Midbrain (tissue), 1 donor: ENCODE measurements around the gene ARHGAP24.
"Not testable (repeated sequence)": the region's sequence is repeated elsewhere in the genome, so short reads cannot be mapped to it uniquely, and the experiment has no call there.

Experiments used
- DNase-seq: peaks from one replicate; lab custom pipeline; 2025; lab: John Stamatoyannopoulos, UW

ARHGAP24 gene

DNA sequence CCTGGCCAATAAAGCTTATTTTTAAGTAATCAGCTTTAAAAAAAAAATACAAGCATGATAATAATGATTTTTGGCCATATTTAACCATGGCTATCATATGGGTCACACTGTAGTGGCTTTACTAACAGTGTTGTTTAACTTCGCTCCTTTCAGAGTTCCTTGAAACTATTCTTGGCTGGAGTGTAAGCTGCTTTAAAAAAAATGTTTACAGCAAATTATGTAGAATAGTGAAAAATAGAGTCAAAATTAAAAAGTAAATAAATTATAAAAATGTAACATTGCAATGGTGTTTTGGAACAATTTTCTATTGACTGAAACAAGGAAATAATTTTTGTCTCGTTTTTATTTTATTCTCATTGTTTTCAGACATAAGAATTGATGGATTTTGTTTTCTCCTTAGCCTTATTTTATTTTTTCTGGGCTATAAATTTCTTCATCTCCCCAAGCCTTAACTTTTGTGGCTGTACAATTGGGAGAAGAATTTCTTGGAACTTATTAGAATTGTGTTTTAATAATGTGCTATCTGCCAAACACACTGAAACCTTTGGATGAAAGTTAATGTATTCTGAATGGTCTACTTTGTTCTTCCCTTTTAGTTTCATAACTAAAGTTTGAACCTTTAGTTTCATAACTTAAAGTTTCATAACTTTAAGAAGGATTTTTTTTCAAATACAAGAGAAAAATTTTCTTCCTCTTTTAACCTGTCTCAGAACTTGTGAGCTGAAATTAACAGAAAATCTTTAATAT, 182.0 kb downstream of the ARHGAP24 start:
- no peak for DNase-seq

DNA sequence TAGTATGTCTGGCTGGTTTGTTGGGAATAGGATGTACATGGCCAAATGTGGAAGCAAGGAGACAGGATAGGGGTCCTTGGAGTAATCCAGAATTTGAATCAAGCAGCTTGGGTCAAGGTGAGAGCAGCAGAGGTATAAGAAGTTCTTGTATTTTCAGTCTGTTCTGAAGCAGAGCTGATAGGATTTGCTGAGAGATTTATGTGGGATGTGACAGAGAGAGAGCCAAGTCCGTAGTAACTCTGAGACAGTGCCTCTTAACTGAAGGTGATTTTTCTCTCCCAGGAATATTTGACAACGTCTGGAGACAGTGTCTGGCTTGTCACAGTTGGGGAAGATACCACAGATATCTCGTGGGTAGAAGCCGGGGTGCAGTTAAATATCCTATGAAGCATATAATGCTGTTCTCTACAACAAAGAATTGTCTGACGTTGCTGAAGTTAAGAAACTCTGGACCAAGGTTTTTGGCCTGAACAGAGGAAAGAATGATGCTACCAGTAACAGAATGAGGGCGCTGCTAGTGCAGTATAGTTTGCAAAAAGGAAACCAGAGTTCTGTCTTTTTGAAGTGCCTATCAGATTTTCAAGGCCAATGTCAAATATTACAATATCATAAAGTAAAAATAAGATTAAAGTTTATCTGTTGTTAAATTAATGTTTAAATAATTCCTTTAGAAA, 184.0 kb downstream of the ARHGAP24 start:
- DNase-seq = no peak

DNA sequence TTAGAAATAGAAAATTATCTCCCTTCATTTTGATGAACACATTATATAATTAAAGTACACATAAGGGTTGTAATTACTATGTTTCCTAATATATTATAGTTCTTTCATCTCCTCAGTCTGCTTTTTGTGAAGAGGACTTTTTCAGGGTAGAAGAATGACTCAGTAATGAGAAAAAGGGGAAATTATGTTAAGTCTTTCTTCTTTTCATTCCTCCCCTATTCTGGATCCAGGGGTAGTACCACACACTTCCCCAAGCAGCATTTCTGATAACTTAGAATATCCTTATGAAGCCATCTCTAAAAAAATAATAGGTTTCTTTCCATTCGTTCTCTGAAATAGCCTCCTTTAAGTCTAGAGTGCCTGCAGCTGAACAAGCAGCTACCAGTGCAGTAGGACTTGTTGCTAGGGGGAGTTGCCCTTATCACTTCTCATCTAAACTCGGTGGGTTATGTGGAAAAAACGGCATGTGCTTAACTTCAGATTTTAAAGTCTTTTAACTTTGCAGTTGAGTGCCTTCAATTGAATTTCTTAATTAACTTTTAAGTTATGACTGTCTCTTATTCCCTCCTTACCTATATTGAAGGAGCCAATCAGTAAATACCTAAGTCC, 184.8 kb downstream of the ARHGAP24 start:
- DNase-seq = no peak

DNA sequence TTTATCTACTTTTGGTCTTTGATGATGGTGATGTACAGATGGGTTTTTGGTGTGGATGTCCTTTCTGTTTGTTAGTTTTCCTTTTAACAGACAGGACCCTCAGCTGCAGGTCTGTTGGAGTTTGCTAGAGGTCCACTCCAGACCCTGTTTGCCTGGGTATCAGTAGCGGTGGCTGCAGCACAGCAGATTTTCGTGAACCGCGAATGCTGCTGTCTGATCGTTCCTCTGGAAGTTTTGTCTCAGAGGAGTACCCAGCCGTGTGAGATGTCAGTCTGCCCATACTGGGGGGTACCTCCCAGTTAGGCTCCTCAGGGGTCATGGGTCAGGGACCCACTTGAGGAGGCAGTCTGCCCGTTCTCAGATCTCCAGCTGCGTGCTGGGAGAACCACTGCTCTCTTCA, 191.7 kb downstream of the ARHGAP24 start:
- DNase-seq = not testable (repeated sequence)

DNA sequence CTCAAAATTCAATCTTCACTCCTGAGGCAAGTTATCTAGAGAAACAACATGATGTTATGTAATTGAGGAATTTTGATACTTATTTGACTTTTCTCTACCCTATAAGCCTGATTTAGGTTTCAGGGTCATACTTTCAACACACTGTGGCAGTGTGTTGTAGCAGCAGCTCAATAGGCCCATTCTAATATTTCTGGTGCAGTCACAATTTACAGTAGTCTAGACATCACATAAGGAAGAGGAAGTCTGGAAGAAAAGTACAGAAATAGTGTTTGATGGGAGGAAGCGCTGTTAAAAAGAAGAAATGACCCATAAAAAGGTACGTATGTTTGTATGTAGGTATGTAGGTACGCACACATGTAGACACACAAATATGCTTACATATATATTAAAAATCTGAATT, 194.3 kb downstream of the ARHGAP24 start:
- DNase-seq = no peak

DNA sequence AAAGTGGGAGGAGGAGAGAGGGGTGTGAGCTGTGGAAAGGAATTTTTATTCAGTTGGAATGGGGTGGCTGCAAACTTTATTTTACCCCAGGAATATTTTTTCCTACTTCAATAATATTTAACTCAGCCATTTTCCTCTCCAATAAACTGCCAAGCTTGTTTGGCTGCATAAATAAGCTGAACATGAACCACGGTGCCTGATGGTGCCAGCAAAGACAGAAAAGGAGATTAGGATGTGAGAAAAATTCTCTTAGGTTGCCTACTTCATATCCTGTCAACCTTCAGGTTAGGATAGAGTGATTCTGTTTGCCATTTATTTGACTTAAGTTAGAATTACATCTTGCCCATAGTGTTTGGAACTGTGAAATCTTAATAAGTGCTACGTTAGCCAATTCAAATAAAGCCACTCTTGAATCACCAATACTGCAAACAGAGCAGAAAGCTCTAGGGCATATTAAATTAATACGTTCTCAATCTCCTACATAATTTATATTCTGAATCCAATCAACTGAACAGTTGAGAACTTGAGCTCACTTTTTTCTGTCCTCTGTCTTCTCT, 195.1 kb downstream of the ARHGAP24 start:
- no peak for DNase-seq

DNA sequence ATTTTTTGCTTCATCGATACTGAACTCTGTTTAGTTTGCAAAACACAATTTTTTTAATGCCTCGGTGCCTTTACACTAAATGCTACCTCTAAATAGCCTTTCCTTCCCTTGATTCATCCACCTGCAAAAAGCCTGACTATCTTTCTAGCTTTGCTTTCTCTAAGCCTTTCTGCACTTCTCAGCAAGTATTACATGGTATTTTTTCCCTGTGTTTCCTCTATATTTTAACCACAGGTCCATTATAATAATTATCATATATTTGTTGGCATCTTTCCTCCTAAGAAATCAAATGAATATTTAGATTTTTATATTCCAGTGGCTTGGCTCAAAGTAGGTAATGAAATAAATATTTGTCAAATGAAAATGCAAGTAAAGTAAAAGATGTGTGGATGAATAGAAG, 196.2 kb downstream of the ARHGAP24 start:
- no peak for DNase-seq

DNA sequence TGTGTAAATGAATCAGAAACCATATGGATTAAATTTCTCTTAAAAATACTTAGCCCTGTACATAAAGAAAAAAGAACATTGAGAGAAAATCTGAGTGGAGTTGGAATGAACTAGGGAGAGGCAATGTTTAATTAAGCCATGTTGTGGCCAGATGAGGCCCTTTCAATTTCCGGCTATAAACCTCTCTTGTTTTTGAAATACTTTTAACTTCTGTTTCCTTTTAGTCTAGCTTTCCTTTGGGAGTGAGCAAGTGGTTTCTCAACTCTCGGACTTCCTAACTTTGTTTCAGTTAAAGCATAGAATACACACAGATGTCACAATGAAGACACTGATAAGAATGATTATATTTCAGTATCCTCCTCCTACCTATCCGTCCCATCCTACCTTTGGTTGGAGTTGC, 197.2 kb downstream of the ARHGAP24 start:
- no peak for DNase-seq

DNA sequence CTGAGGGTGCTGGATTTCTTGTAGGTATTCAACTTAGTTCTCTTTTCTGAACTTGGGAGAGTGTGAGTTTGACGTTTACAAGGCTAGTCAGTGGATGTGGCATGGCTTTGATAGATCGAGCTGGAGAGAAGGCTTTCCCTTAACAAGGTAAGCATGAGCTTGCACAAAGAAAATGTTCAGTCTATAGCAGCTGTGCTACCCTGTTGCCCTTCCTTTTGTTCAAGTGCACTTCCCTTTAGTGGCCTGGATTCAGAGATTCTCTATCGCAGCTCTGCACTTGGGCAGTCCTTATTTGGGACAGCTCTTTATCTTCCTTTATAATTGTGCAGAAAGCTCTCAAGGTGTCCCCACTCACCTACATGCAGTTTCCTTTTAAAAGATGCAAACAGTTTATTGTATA, 198.0 kb downstream of the ARHGAP24 start:
- DNase-seq = no peak

DNA sequence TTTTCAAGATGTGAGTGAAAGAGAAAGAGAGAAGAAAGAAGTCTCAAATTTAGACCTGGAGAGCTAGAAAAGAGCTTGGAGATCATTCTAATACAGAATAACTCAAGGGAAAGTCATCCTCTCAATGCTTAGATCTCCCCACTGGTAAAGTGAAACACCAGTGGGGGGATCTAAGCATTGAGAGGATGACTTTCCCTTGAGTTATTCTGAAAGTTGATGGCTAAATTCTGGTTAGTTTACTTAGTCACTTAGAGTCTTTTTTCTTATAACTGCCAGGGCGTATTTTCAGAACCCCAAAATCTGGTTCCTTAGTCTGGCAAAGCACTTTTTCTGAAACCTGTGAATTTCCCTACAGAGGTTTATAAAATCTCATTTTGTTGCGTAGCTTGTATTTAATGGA, 198.6 kb downstream of the ARHGAP24 start:
- no peak for DNase-seq

DNA sequence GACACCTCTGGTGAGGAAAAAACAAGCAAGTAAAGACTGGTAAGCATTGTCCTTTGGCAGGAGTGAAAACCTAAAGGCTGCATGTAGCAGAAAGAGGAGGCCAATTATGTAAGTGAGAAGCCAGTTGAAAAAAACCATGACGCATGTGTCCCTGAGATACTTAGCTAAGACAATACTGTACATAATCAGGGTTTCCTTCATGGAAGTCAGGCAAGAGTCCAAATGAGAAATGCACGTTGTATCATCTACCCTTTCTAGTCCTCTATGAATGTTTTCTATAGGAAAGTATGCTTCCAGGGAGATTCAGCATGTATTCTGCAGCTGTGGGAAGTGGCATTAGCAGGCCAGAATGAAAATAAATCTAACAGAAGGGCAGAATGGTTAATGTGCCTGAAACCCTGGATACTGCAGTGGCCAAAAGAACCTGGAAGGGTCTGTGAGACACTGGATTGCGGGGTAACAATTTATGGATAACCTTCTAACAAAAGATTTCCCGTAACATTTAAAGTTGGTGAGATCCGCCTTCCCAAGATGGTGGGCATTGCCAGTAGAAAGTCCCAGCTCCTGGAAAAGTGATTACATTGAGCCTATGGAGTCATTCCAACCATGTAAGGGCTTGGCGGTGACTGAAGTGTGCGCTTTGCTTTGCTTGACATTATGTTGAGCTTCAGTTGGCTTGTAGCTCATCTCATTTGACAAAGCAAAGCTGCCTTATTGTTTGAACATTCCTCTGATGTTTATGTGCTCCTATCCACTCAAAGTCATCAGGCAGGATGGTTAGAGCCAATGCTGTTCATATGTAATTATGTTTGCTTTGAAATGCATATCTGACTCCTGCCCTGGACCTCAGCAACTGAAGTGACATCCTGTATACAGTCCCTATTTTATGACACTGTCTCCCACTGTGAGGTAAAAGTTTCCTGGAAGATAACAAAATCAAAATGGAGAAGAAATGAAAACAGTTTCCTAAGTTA, 200.4 kb downstream of the ARHGAP24 start:
- DNase-seq = no peak

DNA sequence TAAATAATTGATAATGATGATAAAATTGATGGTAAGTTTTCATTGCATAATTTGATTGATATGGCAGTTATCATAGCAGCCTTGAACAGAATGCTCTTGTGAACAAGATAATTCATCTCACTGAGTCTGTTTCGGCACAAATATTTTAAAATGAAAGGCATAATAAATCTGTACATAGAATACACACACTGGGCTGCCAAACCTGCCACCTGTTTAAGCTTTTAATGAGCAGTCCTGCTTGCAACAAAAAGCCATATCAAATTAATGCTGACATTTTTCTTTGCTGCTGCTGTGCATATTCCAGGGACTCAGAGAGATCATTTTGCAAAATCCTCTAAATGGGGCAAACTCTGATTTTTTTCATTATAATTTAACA, 201.1 kb downstream of the ARHGAP24 start:
- DNase-seq = no peak

DNA sequence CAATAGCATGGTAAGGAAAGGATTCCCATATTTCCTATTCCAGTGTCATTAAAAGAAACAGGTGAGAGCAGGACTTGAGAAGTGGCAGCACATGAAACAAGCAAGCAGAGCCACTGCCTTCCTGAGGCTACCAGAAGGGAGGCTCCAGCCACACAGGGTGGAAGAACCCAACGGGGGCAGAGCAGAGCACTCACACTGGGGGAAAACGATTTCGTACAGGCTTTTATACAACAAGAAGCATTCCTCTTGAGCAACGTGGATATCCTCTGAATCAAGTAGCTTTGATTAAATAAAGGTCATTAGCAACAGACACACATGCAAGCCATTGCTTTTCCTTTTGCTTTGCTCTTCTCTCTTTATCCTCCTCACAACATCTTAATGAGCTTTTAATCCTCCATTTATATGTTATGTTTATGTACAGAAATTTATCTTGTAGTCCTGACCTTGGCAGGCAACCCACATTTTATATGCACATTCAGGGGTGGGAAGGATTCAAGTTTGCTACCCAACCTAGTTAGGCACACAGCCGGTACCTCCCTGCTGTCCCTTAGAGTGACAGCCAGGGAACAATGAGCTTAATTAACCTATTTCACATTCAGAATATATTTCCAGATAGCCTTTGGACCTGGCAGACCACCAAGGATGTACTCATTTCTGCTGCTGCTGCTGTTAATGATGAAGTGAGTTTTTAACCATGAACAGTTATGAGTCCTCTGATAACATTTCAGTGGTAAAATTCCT, 202.1 kb downstream of the ARHGAP24 start:
- no peak for DNase-seq

DNA sequence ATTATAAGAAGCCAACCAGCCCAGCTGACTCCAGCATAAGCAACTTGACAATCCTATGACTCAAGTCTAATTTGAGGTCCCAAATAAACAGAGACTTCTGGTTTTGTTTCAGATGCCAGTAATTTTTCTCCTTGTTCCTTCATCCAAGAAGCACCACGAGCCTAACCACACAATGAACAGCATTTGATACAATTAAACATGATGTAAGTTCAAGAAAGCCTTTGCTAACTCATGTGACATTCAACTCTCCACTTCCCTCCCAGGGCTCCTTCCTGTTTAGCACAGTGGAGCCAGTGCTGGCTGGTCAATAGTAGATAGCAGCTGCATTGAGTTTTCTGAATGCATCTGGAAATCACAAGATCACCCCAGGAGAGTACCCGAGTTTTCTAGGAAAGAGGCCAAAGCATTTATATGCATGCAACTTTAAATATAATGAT, 206.3 kb downstream of the ARHGAP24 start:
- DNase-seq = peak; percentile 46

DNA sequence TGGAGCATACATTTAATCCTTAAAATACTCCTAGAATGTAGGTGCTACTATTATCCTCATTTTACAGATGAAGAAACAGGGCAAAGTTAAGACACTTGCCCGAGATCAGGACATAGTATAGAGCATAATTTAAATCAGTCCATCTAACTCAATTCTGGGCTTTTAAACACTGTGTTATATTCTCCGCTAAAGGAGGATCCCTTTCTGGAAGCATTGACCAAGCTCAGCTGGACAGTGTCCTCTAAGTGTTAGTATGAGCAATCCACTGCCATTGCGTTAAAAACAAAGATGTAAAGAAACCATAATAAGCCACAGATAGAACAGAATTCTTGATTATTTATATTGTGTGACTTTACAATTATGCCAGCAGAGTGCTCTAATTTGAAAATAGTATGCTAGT, 207.0 kb downstream of the ARHGAP24 start:
- no peak for DNase-seq

DNA sequence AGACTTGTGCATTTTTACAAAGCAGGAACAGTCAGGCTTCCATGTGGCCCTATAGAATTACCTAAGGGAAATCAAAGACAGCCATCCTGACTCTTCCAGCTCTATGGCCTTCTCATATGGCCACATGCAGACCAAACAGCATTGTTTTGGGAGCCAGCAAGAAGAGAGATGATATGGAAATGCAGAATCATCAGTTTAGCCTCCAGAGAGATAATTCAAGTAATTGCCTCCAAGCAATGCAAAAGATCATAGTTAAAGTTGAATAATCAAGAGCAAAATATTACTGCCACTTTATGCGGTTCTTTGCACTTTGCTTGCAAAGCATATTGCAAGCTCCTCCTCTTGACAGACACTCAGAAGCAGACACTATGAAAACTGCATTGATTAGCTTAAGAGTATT, 207.4 kb downstream of the ARHGAP24 start:
- DNase-seq = no peak

DNA sequence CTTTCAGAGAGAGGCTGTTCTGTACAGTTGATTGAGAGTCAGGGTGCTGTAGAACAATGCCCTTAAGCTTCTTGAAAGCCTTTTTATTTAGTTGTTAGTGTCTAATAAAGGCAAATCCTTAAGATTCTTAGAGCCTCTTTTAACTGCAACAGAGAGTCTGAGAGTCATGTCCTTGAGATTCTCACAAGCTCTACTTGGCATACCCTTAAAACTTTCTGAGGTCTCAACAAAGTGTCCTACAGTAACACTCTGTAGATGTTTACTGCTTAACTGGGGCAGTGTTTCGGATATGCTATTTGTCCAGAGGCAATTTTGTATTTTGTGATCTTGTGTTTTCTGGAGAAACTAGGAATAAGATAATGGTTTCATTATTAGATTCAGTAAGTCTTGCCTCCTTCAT, 209.7 kb downstream of the ARHGAP24 start:
- DNase-seq = no peak

DNA sequence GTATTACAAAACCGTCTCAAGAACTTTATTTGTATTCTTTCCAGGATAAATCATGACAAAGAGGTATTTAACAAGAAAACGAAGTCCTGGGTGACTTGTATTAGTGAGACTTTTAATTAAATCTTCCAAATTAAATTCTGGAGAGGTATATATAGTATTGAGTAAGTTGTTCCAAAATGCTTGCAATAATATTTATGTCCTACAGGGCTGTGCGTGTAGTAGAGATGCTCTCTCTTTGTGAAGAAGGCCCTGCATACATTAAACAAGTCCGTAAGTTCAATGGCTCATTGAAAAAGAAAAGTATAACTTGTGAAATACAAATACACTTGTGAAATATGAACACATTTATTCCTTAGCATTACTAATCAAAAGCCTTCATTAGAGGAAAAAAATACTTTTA, 211.4 kb downstream of the ARHGAP24 start:
- DNase-seq = no peak

DNA sequence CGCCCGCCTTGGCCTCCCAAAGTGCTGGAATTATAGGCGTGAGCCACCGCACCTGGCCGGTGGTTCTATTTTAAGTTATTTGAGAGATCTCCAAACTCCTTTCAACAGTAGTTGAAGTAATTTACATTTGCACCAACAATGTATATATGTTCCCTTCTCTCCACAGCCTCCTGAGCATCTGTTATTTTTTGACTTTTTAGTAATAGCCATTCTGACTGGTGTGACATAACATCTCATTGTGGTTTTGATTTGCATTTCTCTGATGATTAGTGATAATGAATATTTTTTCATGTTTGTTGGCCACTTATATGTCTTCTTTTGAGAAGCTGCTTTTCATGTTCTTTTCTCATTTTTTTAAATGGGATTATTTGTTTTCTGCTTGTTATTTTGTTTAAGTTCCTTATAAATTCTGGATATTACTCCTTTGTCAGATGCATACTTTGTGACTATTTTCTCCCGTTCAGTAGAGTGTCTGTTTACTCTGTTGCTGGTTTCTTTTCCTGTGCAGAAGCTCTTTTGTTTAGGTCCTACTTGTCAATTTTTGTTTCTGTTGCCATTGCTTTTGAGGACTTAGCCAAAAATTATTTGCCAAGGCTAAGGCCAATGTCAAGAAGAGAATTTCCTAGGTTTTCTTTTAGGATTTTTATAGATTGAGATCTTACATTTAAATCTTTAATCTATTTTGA, 213.2 kb downstream of the ARHGAP24 start:
- DNase-seq = no peak

DNA sequence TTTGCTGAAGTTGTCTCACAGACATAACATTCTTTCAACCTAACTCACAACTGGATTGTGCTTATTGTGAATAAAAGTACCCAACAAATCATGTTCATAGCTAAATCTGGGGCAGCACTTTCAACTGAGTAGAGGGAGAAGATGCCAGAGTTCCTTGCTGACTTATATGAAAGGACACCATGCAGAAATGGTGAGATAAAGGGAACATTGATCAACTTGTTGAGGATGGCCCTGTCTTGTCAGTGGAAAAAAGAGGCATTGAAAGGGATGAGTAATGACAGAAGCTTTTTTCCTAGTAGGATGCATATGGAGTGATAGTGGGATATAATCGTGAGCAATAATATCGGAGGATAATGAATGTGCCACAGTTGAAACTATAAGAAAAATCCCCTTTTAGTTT, 221.7 kb downstream of the ARHGAP24 start:
- DNase-seq = no peak

DNA sequence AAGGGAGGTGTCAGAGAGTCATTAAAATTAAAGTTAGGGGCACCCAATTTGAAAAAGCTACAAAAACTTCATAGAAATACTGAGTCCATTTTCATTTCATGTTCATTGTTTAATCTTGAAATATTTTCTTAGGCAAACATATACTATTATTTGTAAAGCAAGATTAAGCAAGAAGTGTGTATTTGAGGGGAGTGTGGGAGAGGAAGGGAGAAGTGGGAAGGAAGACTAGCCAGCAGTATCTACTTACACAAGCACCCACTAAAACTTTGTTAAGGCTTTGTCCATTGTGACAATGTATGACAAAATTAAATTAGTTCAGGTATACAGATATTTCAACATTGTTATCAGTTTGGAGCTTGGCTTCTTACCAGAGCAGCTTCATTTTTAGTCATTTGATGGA, 222.9 kb downstream of the ARHGAP24 start:
- no peak for DNase-seq
